HL-60/S4 treated with retinoic acid at 250 ng/mL for 4 days and 3 days (cell line): ENCODE measurements around the gene VPS54.
"Not testable (repeated sequence)": the region's sequence is repeated elsewhere in the genome, so short reads cannot be mapped to it uniquely, and the experiment has no call there.

Source experiments
- in situ Hi-C: fragments of 300-500 bp; cut with MboI; formaldehyde crosslinking; loops from 2 replicates; pipeline ENCODE4 v1.7.0; 2022; ENCODE audit warnings: low sequenced_read_pairs

Gene VPS54

DNA sequence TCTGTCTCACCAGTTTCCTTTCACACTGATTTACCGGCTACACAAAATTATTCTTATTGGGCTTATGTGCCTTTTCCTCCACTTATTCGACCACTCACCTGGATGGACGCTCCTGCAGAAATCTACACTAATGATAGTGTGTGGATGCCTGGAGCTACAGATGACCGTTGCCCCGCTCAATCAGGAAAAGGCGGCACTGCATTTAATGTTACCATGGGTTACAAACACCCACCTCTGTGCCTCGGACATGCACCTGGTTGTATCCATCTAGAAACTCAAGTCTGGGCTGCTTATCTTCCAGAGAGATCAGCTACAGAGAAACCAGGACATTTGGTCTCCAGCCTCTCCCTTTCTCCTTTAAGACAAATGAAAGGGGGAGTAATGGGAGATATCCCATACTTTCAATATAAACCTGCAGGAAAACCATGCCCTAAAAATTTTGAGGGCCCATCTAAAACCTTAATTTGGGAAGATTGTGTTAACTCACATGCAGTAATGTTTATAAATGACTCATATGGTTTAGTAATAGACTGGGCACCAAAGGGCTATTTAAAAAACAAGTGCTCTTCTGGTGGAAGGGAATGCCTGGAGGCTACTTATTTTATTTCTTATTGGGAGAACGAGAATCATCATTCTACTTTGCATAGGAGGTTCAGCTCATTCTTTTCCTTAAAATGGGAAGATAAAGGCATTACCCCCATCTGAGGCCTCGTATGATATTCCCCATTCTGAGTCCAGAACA, 24.7 kb downstream of the VPS54 start:
- in situ Hi-C loops = not testable (repeated sequence)

DNA sequence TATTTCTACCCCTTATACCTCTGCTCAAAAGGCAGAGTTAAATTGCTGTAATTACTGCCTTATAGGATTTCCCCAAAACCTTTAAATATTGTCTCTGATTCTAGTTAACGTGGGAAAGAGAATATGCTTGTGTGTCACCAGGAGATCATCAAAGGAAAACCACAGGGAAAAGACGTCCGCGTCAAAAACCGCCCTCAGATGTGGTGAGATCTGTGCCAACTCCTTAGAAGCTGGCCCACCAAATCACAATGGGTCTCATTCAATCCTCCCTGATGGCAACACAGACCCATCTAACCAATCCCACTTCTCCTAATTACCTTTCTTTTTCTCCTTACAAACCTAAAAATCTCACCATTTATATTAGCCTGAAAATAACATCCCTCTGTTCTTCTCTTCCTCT, 25.4 kb downstream of the VPS54 start:
- in situ Hi-C loops = no loop called here

DNA sequence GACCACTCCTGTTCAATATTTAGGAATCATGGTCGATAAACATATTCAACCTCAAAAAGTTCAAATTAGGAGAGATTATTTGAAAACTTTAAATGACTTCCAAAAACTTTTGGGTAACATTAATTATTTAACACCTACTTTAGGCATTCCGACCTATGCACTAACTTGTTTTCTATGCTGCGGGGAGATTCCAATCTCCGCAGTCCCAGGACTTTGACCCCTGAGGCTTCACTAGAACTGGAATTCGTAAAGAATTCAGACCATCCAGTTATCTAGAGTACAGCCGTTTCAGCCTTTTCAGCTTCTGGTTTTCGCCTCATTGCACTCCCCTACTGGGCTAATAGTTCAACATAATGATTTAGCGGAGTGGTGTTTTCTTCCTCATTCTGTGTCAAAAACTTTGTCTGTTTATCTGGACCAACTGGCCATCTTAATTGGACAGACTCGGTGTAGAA, 26.1 kb downstream of the VPS54 start:
- in situ Hi-C loops = not testable (repeated sequence)

DNA sequence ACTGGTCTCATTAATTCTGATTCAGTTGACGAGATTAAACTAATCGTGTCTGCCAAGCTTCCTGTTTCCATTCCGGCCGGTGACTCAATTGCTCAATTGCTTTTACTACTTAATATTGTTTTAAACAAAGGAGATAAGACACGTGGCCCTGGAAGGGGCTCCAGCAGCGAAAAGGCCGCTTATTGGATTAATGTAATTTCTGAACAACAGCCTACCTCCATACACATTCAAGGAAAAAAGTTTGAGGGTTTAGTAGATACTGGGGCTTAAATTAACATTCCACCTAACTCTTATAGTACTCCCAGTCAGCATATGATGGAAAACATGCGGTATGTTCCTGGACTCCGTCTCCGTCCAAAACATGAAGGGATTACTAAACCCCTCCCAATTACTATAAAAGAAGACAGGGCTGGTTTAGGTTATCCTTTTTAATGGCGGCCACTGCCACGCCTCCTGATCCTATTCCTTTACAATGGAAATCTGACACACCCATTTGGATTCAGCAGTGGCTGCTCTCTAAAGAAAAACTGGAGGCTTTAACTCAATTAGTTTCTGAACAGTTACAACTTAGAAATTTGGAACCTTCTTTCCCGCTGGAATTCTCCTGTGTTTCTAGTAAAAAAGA, 27.1 kb downstream of the VPS54 start:
- in situ Hi-C loops = no loop called here

DNA sequence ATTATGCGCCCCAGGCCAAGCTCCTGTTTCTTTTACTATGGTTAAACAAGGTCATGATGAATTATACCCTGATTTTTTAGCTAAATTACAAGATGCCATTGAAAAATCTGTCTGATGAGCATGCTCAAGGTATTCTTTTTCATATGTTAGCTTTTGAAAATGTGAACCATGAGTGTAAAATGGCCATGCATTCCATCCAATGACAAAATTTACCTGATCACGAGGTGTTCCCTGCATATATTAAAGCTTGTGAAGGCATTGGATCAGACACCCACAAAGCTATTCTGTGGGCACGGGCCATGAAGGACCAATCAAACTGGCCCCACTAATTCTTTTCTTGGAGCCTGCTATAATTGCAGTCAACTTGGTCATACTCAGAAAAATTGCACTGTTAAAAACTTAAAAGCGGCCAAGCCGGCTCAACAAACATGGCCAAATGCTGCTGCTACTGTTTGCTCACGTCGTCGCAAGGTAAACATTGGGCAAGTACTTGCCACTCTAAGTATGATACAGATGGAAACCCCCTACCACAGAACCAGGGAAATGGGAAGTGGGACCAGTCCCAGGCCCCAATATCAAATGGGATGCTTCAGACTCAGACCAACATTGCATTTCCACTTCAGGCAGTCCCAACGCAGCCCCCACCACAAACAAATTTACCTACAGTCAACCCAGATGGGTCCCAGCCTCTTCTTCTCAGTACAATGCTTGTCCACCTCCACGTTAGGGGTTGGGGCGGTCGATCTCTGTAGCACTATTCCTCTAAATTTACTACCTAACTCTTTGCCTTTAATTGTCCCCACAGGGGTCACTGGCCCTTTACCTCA, 27.8 kb downstream of the VPS54 start:
- in situ Hi-C loops = not testable (repeated sequence)

DNA sequence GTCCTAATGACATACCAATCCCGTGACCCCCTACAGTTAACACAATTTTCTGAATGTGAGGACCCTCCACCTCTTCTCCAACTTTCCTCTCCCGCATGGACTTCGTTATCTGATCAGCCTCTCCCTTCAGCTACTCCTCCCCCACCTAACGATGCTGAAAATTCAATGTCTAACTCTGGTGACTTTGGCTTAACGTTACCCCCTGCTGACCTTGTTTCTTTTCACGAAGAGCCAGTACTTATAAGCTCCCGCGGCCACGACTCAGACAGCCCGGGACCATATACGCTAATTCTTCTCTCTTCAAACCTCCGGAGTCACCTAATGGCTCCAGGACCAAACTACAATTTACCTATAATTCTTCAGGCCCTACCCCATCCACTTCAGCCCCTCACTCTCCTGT, 29.2 kb downstream of the VPS54 start:
- in situ Hi-C loops = no loop called here

DNA sequence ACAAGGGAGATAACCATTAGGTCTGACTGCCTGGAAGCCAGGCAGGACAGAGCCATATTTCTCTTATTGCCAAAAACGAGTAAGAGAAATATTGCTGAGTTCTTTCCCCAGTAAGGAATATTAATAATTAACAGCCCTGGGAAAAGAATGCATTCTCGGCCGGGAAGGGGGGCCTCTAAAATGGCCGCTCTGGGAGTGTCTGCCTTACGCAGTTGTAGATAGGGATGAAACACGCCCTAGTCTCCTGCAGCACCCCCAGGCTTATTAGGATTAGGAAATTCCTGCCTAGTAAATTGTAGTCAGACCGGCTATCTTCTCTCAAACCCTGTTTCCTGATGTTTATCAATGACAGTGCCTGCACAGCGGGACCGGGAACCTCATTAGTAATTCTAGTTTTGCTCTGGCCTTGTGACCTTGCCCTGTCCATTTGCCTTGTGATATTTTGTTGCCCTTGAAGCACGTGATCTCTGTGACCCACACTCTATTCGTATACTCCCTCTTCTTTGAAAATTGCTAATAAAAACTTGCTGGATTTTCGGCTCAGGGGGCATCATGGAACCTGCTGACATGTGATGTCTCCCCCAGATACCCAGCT, 30.3 kb downstream of the VPS54 start:
- in situ Hi-C loops = not testable (repeated sequence)

DNA sequence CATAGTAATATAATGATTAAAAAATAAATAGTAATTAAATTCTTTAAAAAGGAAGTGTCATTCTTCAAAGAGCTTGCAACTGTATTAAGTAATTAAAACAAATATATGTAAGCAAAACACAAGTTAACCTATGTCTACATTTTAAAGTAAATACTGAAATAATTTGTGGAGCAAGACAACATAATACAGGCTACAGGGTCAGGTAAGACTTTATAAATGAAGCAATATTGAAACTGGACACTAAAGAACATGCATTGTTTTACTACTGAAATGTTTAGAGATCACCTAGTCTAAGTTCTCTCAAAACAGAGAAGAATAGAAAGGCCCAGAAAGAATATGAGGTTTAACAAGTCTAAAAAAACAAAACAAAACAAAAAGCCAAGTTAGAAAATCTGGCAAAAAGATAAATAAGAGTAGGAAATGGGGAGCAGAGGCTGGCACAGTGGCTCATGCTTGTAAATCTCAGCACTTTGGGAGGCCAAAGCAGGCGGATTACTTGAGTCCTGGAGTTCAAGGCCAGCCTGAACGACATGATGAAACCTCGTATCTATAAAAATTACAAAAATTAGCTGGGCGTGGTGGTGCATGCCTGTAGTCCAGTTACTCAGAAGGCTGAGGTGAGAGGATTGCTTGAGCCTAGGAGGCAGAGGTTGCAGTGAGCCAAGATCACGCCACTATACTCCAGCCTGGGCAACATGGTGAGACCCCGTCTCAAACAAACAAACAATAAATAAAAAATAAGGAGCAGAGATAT, 34.4 kb downstream of the VPS54 start:
- in situ Hi-C loops = no loop called here

DNA sequence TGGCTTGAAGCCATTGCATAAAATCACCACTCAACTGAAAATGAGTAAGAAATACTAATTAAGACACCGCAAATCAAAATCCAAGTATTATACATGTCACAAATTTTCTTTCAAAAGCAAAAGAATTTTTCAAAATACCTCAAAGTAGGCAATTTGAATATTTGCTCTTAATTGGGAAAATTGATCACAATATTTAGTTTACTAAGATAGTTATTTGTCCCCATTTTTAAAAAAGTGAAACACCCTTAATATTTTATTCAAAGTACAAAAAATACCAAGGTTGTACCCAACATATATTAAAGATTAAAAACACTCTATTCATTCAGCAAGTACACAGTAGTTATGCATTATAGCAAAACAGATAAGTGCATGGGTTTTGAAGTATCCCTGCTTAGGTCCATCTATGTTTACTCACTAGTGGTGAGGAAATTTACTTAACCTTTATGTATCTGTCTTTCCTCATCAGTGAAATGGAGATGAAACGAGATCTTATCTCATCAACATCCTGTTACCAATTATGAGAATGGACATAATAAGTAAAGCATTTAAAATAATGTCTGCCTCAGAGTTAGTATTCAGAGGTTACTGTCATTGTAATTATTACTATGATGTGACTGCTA, 35.1 kb downstream of the VPS54 start:
- in situ Hi-C loops = no loop called here

DNA sequence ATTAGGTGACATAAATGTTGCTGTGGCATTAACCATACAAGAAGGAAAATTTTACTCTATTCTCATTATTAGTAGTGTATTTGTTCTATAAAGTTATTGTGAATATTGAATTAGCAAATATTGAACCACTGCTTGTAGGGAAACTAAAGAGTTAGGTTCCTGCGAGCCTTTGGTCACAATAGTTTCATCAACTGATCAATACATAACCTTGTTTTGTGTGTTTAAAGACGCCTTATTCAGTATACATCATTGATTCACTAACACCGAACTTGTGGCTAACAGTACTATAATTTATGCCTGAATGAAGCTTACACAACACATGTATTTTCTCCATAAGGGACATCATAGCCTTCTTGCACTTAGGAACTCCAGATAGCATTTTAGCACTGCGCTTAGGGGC, 36.9 kb downstream of the VPS54 start:
- in situ Hi-C loops = no loop called here

DNA sequence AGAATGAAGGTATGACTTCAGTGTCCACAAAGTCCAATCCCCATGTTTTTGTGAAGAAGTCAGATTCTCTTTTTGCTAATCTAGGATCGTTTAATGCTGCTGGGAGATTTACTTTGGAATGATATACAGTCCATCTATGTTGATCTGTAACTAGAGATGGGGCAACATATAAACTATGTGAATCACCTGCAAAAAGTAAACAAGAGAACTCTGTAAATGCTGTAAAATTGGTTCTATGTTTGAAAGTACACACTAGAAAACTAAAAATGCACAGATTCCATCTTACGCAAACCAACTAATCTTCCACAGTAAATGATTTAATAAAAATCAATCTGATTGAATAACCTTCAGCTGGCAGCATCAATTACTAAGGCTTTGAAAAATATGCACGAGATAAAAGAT, 37.5 kb downstream of the VPS54 start:
- in situ Hi-C loops = no loop called here

DNA sequence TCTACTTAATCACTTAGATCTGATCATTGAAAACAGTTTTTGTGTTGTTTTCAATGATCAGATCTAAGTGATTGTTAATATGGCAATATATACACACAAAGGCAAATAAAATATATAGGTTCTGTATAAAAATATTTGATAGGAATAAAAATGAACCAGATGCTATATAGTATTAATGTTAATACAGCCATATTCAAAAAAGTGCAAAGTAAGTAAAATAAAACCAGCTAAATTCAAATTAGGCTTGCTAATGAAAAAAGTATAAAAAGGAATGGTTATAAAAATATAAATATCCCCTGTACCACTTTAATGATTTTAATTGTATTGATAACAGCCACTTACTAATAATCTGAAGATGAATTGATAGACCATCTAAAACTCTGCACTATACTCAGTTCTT, 38.4 kb downstream of the VPS54 start:
- in situ Hi-C loops = no loop called here

DNA sequence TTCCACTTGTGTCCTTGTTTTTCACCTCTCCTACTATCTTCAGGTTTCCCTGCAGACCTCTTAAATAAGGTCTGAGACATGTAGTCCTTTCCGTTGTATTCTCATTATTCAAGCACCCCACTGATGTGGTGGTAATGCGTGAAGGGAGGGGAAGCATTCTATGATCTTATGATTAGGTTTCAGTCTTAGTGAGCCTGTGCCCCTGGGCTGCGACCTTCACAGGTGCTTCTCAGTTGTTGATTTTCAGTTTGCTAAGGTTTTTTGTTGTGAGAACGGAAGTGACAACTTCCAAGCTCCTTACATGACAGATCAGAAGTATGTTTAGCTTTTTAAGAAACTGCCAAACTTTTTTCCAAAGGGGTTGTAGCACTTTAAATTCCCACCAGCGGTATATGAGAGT, 41.3 kb downstream of the VPS54 start:
- in situ Hi-C loops = no loop called here

DNA sequence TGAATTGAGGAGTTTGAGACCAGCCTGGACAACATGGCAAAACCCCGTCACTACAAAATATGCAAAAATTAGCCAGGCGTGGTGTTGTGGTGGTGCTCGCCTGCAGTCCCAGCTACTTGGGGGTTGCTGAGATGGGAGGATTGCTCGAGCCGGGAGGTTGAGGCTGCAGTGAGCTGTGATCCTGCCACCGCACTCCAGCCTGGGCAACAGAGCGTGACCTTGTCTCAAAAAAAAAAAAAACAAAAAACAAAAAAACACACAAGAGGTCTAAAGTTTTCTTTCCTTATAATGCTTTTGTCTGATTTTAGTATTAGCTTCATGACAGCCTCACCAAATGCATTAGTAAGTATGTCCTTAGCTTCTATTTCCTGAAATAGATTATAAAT, 43.1 kb downstream of the VPS54 start:
- in situ Hi-C loops = no loop called here

DNA sequence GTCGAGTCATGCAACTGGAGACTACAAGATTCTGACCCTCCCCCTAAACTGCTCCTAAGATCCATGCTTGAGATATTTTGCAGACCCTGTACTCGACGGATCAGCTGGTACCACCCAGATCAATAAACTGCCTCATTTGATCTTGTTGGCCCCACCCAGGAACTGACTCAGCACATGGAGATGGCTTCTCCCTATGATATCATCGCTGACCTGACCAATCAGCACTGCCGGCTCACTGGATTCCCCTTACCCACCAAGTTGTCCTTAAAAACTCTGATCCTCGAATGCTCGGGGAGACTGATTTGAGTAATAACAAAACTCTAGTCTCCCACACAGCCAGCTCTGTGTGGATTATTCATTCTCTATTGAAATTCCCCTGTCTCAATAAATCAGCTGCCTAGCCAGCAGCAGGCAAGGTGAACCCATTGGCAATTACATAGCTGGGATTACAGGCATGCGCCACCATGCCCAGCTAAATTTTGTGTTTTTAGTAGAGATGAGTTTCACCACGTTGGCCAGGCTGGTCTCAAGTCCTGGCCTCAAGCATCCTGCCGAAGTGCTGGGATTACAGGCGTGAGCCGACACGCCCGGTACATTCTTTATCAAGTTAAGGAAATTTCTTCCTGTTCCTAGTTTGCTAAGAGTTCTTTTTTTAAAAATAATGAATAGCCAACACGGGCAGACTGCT, 43.6 kb downstream of the VPS54 start:
- in situ Hi-C loops = no loop called here

DNA sequence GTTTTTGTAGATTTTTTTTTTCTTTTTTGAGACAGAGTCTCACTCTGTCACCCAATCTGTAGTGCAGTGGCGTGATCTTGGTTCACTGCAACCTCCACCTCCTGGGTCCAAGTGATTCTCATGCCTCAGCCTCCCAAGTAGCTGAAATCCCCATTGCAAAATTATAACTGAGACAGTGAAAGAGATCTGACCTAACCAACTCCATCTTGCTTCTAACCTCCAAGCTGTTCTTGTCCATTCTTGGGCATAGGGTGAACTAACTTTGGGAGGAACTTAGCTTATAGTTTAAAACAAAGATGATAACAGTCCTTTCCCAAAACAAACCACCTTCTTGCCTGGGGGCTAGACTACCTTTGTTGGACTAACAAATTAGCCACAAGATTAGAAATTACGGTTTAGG, 44.2 kb downstream of the VPS54 start:
- in situ Hi-C loops = not testable (repeated sequence)

DNA sequence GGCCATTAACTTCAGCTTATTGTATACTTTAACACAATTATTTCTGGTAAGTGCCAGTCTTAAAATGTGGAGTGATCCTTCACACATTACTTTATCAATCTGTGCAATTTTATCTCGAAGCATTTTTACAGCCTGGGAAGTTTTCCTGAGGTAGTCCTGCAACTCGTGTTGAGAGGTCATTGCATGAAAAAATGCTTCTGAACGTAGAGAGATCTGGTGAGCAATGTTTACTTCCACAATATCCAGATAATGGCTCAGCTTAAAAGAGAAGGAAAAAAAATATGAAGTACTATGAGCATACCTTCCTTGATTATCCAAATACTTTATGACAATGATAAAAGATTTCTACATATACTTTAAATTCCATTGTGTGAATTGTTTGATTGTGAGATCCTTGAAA, 57.0 kb downstream of the VPS54 start:
- in situ Hi-C loops = no loop called here

DNA sequence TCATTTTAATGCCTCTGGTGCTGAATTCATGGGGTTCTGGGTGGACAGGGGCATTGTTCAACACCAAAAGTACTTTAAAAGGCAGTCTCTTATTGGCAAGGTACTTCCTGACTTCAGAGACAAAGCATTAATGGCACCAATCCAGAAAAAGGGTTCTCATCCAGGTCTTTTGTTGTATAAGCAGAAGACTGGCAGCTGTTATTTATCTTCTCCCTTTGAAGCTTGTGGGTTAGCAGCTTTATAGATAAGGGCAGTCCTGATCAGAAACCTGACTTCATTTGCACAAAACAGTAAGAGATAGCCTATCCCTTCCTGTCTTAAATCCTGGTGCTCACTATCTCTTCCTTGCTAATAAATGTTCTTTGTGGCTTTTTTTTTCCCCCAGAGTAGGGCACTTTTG, 68.8 kb downstream of the VPS54 start:
- in situ Hi-C loops = no loop called here

DNA sequence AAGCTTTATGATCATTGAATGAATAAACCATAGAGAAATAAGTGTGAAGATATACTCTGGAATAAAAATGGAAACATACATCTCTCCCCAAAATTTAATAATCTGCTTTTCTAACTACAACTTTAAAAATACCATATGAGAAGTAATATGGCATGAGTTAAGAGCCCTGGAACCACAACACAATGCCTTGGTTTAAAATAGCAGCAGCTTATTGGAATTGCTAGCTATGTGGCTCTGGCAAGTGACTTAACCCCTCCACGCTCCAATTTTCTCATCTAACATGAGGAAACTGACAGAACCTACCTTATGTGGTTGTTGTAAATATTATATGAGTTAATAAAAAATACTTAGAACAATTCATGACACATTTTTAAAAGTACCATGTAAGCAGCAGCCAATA, 76.4 kb downstream of the VPS54 start:
- in situ Hi-C loops = no loop called here

DNA sequence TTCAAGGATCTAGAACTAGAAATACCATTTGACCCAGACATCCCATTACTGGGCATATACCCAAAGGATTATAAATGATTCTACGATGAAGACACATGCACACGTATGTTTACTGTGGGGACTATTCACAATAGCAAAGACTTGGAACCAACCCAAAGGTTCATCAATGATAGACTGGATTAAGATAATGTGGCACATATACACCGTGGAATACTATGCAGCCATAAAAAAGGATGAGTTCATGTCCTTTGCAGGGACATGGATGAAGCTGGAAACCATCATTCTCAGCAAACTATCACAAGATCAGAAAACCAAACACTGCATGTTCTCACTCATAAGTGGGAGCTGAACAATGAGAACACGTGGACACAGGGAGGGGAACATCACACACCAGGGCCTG, 87.1 kb downstream of the VPS54 start:
- in situ Hi-C loops = not testable (repeated sequence)
